ENCODE measurements around the gene WNT11. TPM values are rescaled to one million over a fixed set of nuclear protein-coding genes. Genes with fewer than 3 reads are reported as not detected.

Gene WNT11
- total RNA-seq, 1 donor from 2014 or later, result 3.6 TPM

DNA sequence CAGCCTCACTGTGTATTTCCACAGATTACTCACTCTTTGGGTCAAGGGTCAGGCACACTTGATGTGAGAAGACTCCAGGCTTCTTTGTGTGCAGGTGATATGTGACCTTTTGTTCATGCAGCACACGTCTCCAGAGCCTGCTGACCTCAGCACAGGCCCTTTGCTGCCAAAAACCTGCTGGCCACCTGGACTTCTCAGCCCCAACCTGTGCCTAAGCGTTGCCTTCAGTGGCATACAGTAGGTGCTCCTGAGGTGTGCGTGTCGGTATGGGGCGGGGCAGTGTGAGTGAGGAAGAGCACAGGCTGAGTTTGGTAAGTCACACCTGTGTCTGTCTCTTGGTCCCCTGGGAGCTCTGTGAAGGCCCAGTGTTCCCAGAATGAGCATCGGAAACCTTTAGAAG lies 58.1 kb downstream of the WNT11 start:
- Mint-ChIP-seq H3K4me1 (ENCODE audit: unreplicated experiment) (peaks cover 11% of the 10 kb centered on the region), H3K36me3 (ENCODE audit: low read depth, unreplicated experiment) (no peaks in the 10 kb centered on the region), H3K27me3 (ENCODE audit: unreplicated experiment) (peaks cover 5% of the 10 kb centered on the region), H3K27ac (ENCODE audit: unreplicated experiment) (no peak overlapping the region), H3K9me3 (ENCODE audit: unreplicated experiment) (no peaks in the 10 kb centered on the region), H3K4me3 (ENCODE audit: unreplicated experiment) (no peak overlapping the region)
- DNase-seq (ENCODE audit: low spot score), result no peak
- TF ChIP-seq, protein P1, sequence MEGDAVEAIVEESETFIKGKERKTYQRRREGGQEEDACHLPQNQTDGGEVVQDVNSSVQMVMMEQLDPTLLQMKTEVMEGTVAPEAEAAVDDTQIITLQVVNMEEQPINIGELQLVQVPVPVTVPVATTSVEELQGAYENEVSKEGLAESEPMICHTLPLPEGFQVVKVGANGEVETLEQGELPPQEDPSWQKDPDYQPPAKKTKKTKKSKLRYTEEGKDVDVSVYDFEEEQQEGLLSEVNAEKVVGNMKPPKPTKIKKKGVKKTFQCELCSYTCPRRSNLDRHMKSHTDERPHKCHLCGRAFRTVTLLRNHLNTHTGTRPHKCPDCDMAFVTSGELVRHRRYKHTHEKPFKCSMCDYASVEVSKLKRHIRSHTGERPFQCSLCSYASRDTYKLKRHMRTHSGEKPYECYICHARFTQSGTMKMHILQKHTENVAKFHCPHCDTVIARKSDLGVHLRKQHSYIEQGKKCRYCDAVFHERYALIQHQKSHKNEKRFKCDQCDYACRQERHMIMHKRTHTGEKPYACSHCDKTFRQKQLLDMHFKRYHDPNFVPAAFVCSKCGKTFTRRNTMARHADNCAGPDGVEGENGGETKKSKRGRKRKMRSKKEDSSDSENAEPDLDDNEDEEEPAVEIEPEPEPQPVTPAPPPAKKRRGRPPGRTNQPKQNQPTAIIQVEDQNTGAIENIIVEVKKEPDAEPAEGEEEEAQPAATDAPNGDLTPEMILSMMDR (IDR thresholded peaks at IDR 0.05; ENCODE audit: unreplicated experiment), result no peak

DNA sequence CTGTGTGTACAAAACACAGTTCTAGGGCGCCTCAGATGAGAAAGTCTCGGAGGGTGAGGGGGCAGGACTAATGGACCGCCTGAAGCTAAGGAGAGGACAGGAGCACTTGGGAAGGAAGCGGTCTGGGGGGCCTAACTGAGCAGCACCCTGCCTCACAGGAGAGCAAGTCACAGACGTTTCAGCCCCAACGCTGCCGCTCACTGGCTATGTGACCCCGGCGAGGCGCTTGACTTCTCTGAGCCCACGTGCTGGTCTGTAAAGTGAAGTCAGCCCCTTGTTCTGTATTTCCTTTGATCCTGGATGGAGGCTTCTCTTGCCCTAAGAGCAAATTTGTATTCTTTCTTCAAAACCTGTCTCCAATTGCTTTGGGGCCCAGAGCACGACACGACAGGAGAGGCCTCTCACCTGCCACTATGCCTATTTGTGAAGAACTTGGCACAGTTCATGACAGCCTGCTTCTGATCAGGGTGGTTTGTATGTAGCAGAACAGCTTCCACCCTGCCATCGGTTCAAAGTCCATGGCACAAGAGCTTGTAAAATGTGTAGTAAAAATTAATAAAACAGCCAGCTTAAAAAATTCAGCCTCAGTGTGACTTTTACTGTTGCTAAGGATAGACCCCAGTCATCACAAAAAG lies 59.1 kb downstream of the WNT11 start:
- TF ChIP-seq, protein P1 (IDR thresholded peaks at IDR 0.05; ENCODE audit: unreplicated experiment), result no peak
- Mint-ChIP-seq H3K4me1 (ENCODE audit: unreplicated experiment) (peaks cover 3% of the 10 kb centered on the region), H3K9me3 (ENCODE audit: unreplicated experiment) (no peaks in the 10 kb centered on the region), H3K27ac (ENCODE audit: unreplicated experiment) (no peak overlapping the region), H3K27me3 (ENCODE audit: unreplicated experiment) (peaks cover 3% of the 10 kb centered on the region), H3K4me3 (ENCODE audit: unreplicated experiment) (no peak overlapping the region), H3K36me3 (ENCODE audit: low read depth, unreplicated experiment) (peaks cover 5% of the 10 kb centered on the region)
- DNase-seq (ENCODE audit: low spot score), result no peak

DNA sequence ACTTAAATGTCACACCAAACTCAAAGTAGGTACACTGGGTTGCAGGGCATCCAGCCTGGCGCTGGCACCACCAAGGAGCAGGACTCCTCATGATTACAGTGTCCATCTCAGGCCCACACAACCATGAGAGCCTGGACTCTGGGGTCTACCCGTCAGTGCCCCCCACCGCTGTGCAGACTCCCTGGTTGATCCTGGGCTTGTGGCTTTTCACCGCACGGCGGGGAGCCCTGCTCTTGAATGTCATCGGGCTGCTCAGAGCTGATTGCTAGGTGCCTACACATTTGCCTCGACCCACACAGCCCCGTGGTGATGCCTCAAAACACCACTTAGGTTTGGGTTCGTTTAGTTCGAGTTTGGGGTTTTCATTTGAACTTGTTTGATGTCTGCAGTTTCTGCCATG lies 63.0 kb downstream of the WNT11 start:
- no peaks in the 10 kb centered on the region for H3K9me3 Mint-ChIP-seq (ENCODE audit: unreplicated experiment)
- DNase-seq (ENCODE audit: low spot score), result no peak
- TF ChIP-seq, protein P1 (IDR thresholded peaks at IDR 0.05; ENCODE audit: unreplicated experiment), result no peak
- H3K36me3 Mint-ChIP-seq (ENCODE audit: low read depth, unreplicated experiment), result peaks cover 9% of the 10 kb centered on the region
- H3K27ac Mint-ChIP-seq (ENCODE audit: unreplicated experiment), result no peak overlapping the region
- peaks cover 2% of the 10 kb centered on the region for H3K4me1 Mint-ChIP-seq (ENCODE audit: unreplicated experiment)
- H3K4me3 Mint-ChIP-seq (ENCODE audit: unreplicated experiment), result no peak overlapping the region
- peaks cover 6% of the 10 kb centered on the region for H3K27me3 Mint-ChIP-seq (ENCODE audit: unreplicated experiment)

DNA sequence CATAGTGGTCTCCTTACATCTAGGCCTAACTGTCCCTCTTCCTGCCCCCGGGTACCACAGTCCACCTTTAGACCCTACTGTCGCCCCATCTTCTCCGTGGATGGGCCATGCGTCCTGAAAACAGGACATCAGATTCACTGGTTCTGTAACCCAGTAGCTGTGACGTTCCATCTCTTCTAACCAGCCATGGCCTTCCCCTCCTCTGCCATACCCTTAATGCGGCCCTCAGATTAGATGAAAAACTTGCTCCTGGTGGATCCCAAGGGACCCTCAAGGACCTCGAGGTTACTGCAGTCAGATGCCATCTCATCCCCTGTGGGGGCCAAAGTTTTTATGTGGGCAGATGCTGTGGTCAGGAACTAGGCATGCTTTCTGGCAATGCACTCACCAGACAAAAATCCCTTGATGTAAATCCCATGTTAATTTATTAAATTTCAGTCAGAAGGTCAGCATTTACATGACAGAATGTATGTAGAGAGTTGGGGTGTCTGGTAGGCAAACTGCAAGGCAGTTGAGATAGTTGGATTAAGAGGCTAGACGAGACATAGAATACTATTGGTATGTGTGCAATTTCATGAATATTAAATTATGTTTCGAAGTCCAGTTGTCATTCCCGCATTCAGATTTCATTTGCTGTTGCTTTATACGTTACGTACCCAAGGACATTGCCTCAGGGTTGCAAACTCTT lies 64.3 kb downstream of the WNT11 start:
- Mint-ChIP-seq H3K36me3 (ENCODE audit: low read depth, unreplicated experiment) (peaks cover 9% of the 10 kb centered on the region), H3K9me3 (ENCODE audit: unreplicated experiment) (no peaks in the 10 kb centered on the region), H3K4me1 (ENCODE audit: unreplicated experiment) (peaks cover 2% of the 10 kb centered on the region), H3K27ac (ENCODE audit: unreplicated experiment) (no peak overlapping the region), H3K27me3 (ENCODE audit: unreplicated experiment) (peaks cover 6% of the 10 kb centered on the region), H3K4me3 (ENCODE audit: unreplicated experiment) (no peak overlapping the region)
- no peak for DNase-seq (ENCODE audit: low spot score)
- TF ChIP-seq, protein P1 (IDR thresholded peaks at IDR 0.05; ENCODE audit: unreplicated experiment), result no peak

DNA sequence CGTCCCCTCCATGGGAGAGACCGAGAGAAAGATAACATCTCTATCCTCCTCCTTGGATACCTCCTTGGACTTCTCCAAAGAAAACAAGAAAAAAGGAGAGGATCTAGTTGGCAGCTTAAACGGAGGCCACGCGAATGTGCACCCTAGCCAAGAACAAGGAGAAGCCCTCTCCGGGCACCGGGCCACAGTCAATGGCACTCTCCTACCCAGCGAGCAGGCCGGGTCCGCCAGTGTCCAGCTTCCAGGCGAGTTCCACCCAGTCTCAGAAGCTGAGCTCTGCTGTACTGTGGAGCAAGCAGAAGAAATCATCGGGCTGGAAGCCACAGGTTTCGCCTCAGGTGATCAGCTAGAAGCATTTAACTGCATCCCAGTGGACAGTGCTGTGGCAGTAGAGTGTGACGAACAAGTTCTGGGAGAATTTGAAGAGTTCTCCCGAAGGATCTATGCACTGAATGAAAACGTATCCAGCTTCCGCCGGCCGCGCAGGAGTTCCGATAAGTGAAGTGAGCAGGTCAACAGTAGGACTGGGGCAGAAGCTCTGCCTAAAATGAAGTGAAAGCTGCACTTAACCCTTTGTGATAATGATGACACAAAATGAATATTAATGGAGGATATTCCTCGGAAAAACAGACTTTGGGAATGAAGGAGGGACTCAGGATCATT lies 65.3 kb downstream of the WNT11 start:
- no peak for DNase-seq (ENCODE audit: low spot score)
- TF ChIP-seq, protein P1 (IDR thresholded peaks at IDR 0.05; ENCODE audit: unreplicated experiment), result no peak
- Mint-ChIP-seq H3K9me3 (ENCODE audit: unreplicated experiment) (no peaks in the 10 kb centered on the region), H3K27ac (ENCODE audit: unreplicated experiment) (no peak overlapping the region), H3K27me3 (ENCODE audit: unreplicated experiment) (peaks cover 6% of the 10 kb centered on the region), H3K4me1 (ENCODE audit: unreplicated experiment) (peaks cover 2% of the 10 kb centered on the region), H3K36me3 (ENCODE audit: low read depth, unreplicated experiment) (peaks cover 9% of the 10 kb centered on the region), H3K4me3 (ENCODE audit: unreplicated experiment) (no peak overlapping the region)
